Stimulated activated CD8-positive, alpha-beta memory T cell treated with anti-CD3 and anti-CD28 coated beads, Interleukin-12 subunit alpha, Interleukin-12 subunit beta, amount 100 ng/mL, for 24 hours (primary cell): ENCODE data around the gene OSCP1.

Source experiments
- DNase-seq: peaks from one replicate; pipeline ENCODE4 v3.0.0-alpha.2; 2020; ENCODE audit errors: extremely low read depth

OSCP1 gene

DNA sequence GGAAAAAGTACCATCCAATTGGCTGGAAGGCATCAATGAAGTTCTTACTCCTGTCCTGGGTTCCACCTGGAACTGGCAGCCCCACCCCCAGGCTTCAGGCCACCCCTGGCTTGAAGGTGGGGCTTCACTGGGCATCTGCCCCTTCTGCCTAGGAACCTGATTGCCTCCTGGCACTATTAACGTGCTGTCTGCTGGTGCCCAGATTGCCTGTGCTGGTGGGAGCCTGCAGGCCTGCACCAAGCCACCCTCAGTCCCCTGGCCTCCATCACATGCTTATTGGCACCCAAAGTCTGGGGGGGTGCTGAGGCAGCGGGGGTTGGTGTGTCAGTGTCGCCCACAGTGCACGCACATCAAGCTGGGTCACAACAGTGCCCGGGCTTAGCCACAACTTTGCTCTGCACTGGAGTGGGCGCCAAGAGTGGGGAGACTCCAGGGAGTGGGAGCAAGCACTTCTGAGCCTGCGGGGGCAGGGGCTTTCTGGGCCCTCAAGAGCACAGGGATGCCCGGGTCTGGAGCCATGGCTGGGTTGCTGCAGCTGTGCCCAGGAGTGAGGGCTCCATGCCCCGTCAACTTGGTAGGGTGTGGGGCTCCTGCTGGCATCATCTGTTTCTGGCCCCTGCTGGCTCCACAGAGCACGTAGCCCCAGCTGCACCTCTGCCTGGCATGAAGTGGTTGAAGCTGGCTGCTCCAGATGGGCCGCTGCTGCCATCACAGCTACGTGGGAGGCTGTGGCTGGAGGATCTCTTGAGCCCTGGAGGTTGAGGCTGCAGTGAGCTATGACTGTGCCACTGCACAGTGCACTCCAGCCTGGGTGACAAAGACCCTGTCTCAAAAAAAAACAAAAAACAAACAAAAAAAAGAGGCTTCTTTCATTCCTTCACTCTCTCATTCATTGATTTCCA is 48.4 kb downstream of the OSCP1 start:
- DNase-seq = no peak

DNA sequence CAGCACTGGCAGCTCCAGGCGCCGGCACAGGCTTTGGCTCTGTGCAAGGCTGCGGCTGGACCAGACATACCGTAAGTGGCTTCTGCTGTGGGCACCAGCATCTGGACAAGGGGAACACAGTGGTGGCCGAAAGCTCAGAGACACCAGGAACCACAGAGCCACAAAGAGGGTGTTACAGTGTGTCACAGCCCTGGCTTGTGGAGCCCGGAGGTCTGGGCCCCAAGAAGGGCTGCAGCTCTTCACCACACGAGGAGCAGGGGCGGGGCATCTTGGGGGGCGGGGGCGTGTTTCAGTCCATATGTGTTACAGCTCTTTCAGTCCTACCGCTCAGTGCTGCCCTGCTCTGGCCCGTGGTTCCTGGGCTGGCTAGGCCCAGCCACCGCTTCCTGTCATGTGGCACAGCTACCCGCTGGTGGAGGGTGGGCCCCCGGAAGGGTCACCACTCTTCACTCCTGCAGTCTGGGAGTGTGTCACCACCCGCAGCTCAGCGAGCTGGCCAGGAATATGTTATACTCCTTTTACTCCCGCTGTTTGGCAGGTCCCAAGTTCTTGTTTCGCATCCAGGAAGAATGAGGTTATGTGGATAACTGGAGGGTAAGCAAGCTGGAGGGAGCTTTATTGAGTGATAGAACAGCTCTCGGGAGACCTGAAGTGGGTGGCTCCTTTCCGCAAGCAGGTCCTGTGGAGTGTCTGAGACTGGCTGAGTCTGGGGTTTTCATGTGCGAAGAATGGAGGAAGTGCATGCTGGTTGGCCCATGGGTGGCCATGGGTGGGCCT is 49.2 kb downstream of the OSCP1 start:
- DNase-seq = peak; percentile 54

DNA sequence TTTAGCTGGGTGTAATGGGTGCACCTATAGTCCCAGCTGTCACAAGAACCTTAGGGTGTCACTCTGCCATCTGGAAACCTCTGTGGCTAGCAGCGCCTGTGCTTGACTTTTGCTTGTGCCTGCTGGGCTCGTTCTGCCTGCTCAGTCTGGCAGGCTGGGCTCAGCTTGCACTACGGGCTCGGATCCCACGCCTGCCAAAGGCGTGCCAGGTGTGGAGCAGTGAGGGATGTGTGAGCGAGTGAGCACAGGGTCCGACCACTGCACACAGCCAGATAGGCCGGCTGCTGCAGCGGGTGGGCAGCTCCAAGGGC is 49.8 kb downstream of the OSCP1 start:
- DNase-seq = no peak

DNA sequence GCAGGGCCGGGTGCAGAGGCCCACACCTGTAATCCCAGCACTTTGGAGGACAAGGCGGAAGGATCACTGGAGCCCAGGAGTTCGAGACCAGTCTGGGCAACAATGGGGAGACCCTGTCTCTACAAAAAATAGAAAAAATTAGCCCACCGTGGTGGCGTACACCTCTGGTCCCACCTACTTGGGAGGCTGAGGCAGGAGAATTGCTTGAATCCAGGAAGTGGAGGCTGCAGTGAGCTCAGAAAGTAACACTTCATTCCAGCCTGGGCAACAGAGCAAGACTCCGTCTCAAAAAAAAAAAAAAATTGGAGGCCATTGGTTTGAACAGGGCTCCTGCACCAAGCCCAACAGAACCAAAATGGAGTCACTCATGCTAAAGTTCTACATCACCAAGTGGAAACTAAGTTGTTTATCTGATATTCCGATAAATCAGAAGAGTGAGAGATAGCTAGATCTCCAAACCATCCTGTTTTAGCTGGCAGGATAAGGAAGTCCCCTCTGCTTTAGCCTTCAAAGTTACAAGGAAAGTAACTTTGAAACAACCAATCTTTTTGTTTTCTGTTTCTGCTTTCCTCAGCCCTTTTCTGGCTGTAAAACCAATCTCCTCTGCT is 51.8 kb downstream of the OSCP1 start:
- DNase-seq = no peak

DNA sequence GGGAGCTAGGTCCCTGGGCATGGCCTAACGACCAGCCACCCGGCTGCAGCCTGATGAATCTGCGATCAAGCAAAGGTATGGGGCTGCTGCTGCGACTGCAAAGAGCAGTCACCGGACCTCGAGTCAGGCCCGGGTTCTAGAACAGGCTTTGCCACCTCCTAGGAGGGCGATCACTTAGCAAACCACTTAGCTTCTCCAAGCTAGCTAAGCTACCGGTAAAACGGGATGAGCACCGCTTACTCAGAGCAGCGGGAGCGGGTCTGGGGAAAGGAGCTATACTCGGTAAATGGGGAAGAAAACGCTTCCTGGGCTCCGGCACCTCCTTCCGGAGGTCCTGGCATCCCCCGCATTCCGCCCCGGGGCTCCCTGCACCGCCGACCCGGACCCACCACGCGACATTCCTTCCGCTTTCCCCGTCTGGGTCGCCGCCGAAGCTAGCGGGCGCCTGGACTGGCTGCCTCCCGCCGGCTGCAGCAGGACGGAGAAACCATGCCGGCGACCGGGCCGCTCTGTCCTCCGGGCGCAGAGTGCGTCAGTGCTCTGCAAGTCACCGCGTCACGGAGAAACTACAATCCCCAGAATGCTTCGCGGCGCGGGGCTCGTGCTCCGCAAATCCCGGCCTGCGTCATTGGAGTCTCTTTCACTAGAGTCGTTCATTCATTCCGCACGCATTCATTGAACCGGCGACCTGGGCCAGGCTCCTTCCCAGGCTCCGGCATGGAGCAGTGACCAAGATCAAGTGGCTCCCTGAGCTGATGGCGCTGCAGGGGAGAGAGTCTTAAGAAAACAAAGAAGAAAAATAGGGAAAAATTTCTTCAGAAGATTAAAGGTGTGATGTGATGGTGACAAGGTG is 52.6 kb downstream of the OSCP1 start, which contains the start of gene LSM10:
Gene LSM10 (minus strand): TSS at position 531 of the 853 bp plus-strand sequence. CDS start 3,779 bp downstream, outside the sequence.
- peak; percentile 76 for DNase-seq

DNA sequence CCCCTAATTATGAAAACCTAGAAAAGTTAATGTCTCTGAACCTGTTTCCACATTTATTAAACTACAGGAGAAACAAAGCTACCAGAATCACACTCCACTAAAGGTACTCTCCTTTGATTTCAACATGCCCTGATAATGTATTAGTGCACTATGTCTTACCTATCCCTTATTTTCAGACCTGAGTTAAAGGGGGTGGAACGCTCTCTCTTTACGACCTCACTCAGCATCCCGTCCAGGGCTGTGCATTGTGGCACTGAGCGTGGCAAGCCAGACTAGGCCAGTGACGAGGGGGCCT is 53.2 kb downstream of the OSCP1 start:
- DNase-seq = no peak

DNA sequence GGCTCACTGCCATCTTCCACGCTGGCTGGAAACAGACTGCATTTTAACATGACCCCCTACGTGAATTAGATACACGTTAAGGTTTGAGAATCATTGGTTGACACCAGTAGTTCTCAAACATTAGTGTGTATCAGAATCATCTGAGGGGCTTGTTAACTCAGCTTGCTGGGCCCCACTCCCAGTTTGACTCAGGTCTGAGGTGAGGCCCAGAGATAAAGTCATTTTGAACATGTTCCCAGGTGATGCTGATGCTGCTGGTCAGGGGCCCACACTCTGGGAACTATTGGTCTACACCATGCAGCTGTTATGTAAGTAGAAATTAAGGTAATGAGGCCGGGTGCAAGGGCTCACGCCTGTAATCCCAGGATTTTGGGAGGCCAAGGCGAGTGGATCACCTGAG is 53.9 kb downstream of the OSCP1 start:
- DNase-seq = no peak

DNA sequence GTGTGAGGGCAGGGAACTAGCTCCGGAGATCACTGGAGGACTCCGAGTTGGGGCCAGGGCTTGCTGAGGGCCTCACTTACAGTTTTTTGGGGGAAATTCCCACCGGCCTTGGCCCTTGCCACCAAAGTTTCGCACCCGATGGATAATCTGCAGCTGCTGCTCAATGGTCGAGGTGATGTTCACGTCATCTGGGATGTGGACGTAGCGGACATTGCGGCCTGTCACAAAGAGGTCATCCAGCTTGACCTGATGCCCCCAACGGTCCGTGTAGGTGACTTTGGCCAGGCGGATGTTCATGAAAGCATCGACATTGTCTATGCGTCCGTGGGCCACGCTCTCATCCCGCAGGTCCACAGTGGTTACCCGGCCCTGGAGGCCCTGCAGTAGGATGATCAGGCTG is 56.6 kb downstream of the OSCP1 start:
- DNase-seq = no peak

DNA sequence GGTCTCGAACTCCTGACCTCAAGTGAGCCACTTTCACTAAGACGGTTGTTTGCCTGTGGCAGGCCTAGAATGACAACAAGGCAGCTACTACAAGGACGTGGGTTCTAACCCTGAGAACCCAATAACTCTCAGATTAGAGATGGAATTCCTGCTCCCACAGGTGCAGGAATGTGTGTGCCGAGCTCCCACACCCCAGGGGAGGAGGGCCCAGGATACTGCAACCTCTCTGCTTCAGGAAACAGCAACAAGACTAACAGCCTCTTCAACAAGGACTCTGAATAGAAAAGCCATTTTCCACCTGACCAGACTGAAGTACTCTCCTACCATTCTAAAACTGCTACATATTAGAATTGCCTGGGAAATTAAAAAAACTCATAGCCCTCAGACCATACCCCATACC is 57.4 kb downstream of the OSCP1 start:
- DNase-seq = no peak

DNA sequence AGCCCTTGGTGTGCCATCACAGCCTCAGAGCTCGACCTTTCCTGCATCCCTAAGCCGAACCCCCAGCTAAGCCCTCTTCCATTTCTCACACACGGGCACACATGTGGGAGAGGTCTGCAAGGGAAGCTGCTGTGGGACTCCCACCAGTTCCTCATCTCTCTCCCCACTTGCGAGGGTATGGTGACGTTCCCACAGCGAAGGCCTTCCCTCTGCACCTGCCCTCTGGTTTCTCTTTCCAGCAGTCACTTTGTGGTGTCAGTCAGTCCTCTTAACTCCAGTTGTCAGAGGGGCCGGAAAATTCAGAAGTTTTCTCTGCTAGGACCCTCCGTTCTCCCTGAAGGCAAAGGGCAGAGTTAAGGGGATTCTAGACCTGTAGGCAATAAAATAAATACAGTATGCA is 59.0 kb downstream of the OSCP1 start:
- no peak for DNase-seq

DNA sequence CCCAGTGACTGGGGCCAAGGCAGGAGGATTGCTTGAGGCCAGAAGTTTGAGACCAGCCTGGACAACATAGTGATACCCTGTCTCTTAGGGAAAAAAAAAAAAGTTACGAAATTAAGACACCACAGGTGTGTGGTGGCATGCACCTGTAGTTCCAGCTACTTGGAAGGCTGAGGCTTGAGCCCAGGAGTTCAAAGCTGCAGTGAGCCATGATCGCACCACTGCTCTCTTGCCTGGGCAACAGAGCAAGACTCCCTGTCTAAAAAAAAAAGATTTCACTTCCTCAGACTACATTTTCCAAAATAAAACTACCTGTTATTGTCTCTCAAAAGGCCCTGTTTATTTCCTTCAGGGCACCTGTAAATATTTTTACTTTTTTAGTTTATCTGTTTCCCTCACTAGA is 59.8 kb downstream of the OSCP1 start:
- no peak for DNase-seq

DNA sequence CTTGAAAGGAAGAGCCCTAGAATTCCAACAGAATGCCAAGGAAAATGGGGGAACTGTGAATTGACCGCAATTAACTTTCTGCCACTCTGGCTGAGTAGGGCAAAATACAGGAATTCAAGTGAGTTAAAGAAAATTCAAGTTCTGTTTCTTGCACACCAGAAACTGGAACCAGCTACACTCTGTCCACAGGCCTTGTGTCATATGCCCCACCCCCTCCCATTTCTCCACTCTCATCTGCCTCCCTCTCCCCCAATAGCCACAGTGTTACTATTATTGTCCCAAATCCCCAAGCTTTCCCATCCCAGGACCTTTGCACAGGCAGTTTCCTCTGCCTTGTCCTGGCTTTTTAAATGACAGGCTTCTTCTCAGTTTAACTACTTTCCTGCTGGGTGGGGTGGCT is 60.3 kb downstream of the OSCP1 start:
- DNase-seq = no peak

DNA sequence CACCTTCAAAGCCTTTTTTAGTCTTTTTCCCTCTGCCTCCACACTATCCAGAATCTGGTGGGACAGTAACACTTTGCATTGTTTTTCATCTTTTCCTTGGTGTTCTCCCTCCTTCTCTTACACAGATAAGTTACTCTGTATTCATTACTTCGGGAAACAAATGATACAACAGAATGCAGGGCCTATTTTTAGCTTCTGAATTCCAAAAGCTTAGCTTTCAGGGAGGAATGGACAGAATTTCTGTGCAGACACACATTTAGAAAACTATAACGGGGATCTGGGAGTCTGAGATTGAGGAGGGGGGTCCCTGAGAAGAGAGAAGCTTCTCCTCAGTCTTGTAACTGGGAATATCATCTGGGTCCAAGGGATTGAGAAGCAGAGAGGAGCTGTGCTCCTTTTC is 61.0 kb downstream of the OSCP1 start:
- DNase-seq = no peak

DNA sequence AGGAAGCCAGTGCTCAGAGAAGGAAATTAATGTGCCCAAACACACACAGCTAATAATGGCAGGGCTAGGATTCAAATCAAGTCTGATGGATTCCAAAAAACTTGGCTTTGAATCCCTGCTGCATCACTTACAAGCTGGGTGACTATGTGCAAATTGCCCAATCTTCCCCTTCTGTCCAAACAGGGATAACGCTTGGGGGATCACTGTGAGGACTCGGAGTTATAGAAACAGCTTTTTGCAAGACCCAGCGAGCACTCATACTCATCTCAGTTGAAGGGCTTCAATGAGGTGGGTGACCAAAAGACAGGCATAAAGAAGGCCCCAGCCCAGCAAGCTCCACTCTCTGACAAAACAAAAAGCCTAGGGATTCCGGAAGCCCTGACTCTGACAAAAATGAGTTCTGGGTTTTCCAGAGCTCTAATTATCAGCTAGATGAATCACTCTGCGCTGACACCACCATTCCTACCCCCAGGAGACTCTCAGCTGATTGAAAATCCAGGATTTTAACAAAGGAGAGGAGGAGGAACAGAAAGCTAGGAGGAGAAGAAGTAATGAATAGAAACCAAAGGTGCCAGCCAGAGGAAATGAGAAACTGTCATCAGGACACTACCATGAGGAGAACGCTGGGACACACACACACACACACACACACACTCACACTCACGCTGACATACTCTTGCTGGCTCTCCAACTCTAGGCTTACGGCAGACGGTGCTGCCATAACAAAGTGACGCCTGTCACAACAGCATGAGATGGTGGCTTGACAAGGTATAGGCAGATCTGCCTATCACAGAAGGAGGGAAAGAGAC is 62.9 kb downstream of the OSCP1 start:
- no peak for DNase-seq

DNA sequence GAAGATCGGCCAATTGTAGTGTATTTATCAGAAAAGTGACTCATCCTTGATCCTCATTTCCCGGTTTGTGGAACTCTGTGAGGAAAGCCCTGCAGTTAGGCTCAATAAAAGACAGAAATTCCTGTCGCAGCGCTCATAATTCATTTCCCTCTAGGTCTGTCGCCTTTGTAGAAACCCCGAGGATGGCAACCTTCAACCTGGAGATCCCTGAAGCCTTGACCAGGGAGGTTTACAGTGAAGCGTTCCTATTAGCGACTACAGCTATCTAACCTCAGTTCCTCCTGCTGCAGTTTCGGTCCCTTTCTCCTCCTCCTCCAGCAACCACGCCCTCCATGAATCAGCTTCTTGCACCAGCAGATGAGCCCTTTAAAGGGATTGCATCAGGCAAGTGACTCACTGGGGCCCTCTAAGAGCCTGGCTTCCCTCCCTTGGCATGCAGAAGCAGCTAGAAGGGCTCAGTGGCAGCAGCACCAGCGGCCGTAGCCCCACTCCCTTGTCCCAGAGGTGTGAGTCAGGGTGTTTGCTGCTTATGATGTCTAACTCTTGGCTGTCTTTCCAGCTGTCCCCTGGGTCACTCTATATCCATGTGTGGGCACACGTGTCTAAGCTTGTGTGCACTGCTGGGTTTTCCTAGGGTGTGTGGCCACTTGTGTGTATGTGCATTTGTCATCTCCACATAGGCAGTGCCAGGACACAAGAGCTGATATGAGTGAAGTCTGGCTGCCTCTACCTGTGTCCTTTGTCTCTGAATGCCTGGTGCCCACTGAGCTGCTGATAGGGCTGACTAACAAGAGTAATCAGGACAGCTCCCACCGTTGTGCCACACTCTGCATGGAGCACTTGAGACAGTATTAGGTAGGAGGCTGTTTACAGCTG is 63.7 kb downstream of the OSCP1 start:
- peak; percentile 73 for DNase-seq

DNA sequence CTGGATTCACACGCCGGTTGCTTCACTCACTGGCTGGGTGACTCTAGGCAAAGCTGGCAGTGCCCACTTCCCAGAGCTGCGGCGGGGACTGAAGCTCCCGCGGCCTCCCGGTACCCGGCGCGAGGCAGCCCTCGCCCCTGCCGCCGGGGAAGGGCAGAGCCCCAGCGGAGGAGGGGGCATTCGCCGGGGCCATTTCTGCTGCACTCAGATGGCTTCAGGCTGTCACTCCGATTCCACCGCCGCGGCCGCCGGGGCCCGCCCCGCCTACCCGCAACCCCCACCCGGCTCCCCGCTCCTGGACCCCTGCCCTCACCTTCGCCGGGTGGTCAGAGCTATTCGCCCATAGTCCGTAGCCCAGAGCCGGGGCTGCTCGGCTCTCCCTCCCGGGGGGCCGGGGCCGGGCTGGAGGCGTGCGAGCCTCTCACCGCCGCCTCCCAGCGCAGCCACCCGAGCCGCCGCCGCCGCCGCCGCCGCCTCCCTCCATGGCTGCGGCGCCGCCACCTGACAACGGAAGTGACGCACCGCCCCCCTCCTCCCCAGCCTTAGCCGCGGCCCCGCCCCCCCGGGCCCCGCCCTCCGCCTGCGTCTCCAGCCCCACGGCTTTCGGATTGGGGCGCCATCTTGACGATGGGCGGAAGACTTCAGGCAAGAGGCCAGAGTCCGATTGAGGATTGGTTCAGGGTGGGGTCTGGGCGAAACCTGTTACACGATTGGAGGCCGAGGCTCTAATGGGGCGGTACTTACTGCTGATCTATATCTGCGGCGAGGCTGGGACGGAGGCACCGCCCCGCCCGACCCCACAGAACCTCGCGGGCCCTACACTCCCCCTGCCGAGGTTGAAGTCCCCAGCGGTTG is 64.6 kb downstream of the OSCP1 start, which contains the start of gene STK40:
Gene STK40 (minus strand): TSS at position 515 of the 855 bp plus-strand sequence. CDS start 24,592 bp downstream, outside the sequence.
- peak; percentile 96 for DNase-seq

DNA sequence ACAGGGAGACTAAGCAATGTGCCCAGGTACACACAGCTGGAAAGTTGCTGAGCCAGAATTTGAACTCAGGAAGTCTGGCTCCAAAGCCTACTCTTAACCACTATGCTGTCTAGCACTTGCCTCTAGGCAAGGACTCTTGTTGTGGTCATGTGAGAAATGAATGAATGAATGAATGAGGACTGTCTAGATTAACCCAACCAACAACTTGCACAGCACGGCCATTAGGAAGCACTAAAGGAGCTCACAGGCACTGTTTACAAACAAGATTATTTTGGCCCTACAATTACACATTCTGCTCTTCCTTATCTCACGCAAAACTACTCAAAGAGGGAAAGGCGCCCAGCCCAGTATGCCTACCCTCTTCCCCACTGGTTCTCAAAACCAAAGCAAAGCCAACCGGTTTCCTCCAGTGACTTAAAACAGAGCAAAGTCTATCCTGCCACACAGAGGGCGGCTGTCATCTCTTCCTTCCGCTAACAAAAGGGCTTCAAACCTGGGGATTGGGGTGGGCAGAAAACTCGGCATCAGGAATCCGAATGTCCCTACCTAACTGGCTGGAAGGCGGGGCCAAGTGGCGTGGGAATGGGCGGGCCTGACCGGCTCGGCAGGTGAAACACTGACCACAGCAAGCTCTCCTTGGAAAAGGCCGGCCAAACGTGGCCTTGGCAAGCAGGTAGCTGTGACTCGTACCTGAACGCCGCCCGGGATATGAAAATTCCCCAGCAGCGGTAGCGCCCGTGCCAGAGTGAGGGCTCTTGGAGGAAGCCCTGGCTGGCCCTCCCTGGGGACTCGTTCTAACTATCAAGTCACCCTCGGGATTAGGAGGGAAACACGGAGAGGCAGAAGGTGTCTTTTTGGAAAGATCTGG is 65.5 kb downstream of the OSCP1 start:
- no peak for DNase-seq

DNA sequence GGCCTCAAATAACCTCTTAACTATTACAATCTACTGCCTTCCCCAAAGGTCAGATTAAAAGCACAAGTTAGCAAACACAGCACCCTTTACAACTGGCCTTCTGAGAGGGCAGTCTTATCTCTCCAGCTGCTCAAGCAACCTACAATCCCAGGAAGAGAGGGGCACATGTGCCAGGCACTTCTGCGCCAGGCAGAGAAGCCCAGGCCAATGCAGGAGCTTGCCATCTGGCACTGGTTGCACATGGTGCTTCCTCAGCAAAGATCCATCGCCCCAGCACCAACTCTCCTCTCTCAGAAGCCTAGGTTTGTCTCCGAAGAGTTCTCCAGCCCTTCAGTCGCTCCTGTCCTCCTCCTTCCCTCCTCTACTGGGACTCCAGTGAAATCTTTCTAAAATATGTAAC is 67.0 kb downstream of the OSCP1 start:
- DNase-seq = no peak
